AG09309 (cell line): Measurements from ENCODE around the gene ZMYM4.

Experiments used
- DNase-seq: peaks from one replicate; pipeline ENCODE4 v3.0.0-alpha.2; 2010; ENCODE audit warnings: low read depth
- H3K4me3 ChIP-seq: 2 replicates; pipeline ENCODE4 v1.5.1; 2011; ENCODE audit warnings: mild to moderate bottlenecking, low read depth, low read length, moderate library complexity; ENCODE audit not compliant: control insufficient read depth
- CTCF ChIP-seq: IDR thresholded peaks from 2 replicates; pipeline ENCODE4 v1.5.1; 2011; ENCODE audit warnings: mild to moderate bottlenecking, low read depth, low read length, inconsistent platforms; ENCODE audit not compliant: insufficient read depth, control insufficient read depth; ENCODE audit errors: missing control alignments

ZMYM4 gene

DNA sequence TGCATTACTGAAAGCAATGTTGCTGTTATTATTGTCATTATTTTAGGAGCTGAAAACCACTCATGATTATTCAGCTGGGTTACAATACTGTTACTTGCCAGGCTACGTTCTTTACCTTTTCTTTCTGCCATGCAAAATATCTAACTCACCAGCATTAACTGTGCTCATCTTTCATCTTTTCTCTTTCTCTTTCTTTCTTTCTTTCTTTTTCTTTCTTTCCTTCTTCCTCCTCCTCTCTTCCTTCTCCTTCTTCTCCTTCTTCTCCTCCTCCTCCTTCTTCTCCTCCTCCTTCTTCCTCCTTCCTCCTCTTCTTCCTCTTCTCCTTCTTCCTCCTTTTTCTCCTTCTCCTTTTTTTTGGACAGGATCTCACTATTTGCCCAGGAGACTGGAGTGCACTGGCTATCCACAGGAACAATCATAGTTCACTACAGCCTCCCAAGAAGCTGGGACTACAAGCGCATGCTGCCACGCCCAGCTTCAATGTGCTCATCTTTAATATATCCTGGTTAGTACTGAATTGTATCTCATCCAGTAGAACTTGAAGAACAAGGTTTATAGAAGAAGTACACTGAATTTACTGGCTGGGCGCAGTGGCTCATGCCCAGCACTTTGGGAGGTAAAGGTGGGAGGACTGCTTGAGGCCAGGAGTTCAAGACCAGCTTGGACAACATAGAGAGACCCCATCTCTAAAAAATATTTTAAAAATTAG is 6.9 kb upstream of the ZMYM4 start:
- no peak for TF ChIP-seq CTCF

DNA sequence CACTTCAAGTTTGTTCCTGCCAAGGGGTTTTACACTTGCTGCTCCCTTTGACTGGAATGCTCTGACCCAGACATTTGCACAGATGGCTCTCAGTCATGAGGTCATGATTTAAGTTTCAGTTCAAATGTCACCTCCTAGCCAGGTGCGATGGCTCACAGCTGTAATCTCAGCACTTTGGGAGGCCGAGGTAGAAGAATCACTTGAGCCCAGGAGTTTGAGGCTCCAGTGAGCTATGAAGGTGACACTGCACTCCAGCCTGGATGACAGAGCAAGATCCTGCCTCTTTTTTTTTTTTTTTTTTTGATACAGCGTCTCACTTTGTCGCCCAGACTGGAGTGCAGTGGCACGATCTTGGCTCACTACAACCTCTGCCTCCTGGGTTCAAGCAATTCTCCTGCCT is 4.5 kb upstream of the ZMYM4 start:
- H3K4me3 ChIP-seq: no peak overlapping the region
- TF ChIP-seq CTCF: no peak
- DNase-seq: no peak

More for the DNA sequence above, 6.9 kb upstream of the ZMYM4 start:
- no peak for DNase-seq
- H3K4me3 ChIP-seq: no peak overlapping the region

- no peak overlapping the region for H3K4me3 ChIP-seq
- no peak for TF ChIP-seq CTCF
- DNase-seq: no peak
Observed at GRCh38 chr1:35264871-35265270, 3.6 kb upstream of the ZMYM4 start.

- TF ChIP-seq CTCF: no peak
- no peak for DNase-seq
- H3K4me3 ChIP-seq: no peak overlapping the region
Observed at GRCh38 chr1:35266306-35266705, 2.2 kb upstream of the ZMYM4 start.

- no peak for TF ChIP-seq CTCF
- peak overlapping the region; percentile 89 for H3K4me3 ChIP-seq
- no peak for DNase-seq
Observed at GRCh38 chr1:35269201-35269988, 886 bp downstream of the ZMYM4 start.

GRCh38 chr1:35269989-35270289 is 1.4 kb downstream of the ZMYM4 start:
- DNase-seq: no peak
- TF ChIP-seq CTCF: no peak
- no peak overlapping the region for H3K4me3 ChIP-seq
